ENCODE measurements around the gene PIP5K1B. TPM values are rescaled to one million over a fixed set of nuclear protein-coding genes. Genes with fewer than 3 reads are reported as not detected.

PIP5K1B gene
- total RNA-seq, 1 experiment from 2014 or later, result not detected

DNA sequence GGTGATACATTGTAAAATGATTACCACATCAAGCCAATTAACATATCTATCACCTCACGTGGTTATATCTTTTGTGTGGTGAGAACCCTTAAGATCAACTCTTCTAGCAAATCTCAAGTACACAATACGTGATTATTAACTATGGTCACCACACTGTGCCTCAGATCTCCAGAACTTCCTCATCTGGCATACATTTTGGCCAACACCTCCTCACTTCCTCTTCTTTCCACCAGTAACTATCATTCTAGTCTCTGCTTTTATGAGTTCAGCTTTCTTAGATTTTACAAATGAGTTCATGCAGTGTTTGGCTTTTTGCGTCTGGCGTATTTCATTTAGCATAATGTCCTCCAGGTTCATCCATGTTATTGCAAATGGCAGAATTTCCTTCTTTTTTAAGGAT lies 273.0 kb downstream of the PIP5K1B start:
- no peak overlapping the region for H3K4me3 ChIP-seq (ENCODE audit: low read depth, low read length, poor library complexity, severe bottlenecking)
- H3K4me1 ChIP-seq (ENCODE audit: insufficient read depth, low read length, poor library complexity, severe bottlenecking), result peaks cover 16% of the 10 kb centered on the region
- peaks cover 6% of the 10 kb centered on the region for H3K27me3 ChIP-seq (replicated peaks; ENCODE audit: insufficient read depth, low read depth, low read length, poor library complexity)
- H3K36me3 ChIP-seq (ENCODE audit: insufficient read depth, low read length, poor library complexity, severe bottlenecking), result no peaks in the 10 kb centered on the region
- no TSS peak for BruUV-seq (replicated peaks)
- no peak for DNase-seq (ENCODE audit: low spot score)
- POLR2A ChIA-PET (ENCODE audit: low non-redundant PET), result no interaction called here
- intact Hi-C loops (cut with micrococcal nuclease; ENCODE audit: unreplicated experiment), result no loop called here
- TF ChIP-seq CTCF (conservative IDR thresholded peaks at IDR 0.05; ENCODE audit: low read depth, low read length) (no peak), EZH2 (IDR thresholded peaks at IDR 0.05; ENCODE audit: borderline replicate concordance, low read depth, low read length, poor library complexity, severe bottlenecking) (no peak)
- H3K27ac ChIP-seq (ENCODE audit: low read depth, low read length, poor library complexity, severe bottlenecking), result no peak overlapping the region
- CTCF ChIA-PET, result no interaction called here
- H3K9me3 ChIP-seq (ENCODE audit: low read depth, low read length, poor library complexity, severe bottlenecking), result no peaks in the 10 kb centered on the region

GRCh38 chr9:68978501-68978900 lies 273.5 kb downstream of the PIP5K1B start:
- no peaks in the 10 kb centered on the region for H3K9me3 ChIP-seq (ENCODE audit: low read depth, low read length, poor library complexity, severe bottlenecking)
- peaks cover 6% of the 10 kb centered on the region for H3K27me3 ChIP-seq (replicated peaks; ENCODE audit: insufficient read depth, low read depth, low read length, poor library complexity)
- no peaks in the 10 kb centered on the region for H3K36me3 ChIP-seq (ENCODE audit: insufficient read depth, low read length, poor library complexity, severe bottlenecking)
- POLR2A ChIA-PET (ENCODE audit: low non-redundant PET), result no interaction called here
- peaks cover 16% of the 10 kb centered on the region for H3K4me1 ChIP-seq (ENCODE audit: insufficient read depth, low read length, poor library complexity, severe bottlenecking)
- TF ChIP-seq EZH2 (IDR thresholded peaks at IDR 0.05; ENCODE audit: borderline replicate concordance, low read depth, low read length, poor library complexity, severe bottlenecking) (no peak), CTCF (conservative IDR thresholded peaks at IDR 0.05; ENCODE audit: low read depth, low read length) (no peak)
- no peak overlapping the region for H3K27ac ChIP-seq (ENCODE audit: low read depth, low read length, poor library complexity, severe bottlenecking)
- DNase-seq (ENCODE audit: low spot score), result no peak
- H3K4me3 ChIP-seq (ENCODE audit: low read depth, low read length, poor library complexity, severe bottlenecking), result no peak overlapping the region
- CTCF ChIA-PET, result no interaction called here
- BruUV-seq (replicated peaks), result no TSS peak
- intact Hi-C loops (cut with micrococcal nuclease; ENCODE audit: unreplicated experiment), result no loop called here

DNA sequence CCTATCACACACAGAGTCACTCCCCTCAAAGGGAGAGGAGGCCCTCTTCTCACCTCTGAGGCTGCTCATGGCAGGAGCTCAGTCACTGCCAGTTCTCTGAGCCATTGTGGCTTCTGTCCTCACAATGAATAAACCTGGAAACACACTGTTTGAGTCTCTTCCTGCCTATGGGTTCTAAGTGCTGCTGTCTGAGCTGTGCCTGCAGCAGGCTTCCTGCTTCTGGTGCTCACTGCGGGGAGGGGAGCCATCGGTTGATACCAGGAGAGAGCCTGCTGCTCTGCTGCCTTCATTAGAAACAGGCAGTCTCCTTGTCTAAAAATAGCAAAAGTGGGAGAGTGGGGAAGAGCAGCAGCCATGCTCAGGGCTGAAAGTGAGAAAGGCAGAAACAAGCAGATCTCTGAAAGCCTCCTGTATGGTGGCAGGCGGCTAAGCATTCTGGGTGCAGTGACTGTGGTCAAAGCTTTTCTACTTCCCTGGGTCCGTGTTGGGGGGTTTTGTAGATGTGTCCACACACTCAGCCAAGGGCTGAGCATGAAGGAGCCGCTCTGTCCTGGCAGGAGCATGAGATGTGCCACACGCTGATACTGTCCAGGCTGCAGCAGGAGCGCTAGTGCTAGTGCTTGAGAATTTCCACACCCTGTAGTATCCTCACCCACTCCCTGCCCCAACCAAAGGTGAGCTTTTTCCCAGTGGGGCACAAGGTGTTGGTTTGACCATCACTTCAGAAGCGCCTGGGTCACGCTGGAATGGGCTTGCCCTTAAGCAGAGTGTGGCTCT lies 274.7 kb downstream of the PIP5K1B start:
- Histone ChIP-seq H3K4me3 (ENCODE audit: low read depth, low read length, poor library complexity, severe bottlenecking) (no peak overlapping the region), H3K9me3 (ENCODE audit: low read depth, low read length, poor library complexity, severe bottlenecking) (no peaks in the 10 kb centered on the region), H3K36me3 (ENCODE audit: insufficient read depth, low read length, poor library complexity, severe bottlenecking) (no peaks in the 10 kb centered on the region), H3K4me1 (ENCODE audit: insufficient read depth, low read length, poor library complexity, severe bottlenecking) (peaks cover 16% of the 10 kb centered on the region), H3K27ac (ENCODE audit: low read depth, low read length, poor library complexity, severe bottlenecking) (no peak overlapping the region), H3K27me3 (replicated peaks; ENCODE audit: insufficient read depth, low read depth, low read length, poor library complexity) (peaks cover 10% of the 10 kb centered on the region)
- DNase-seq (ENCODE audit: low spot score), result peak; percentile 9
- intact Hi-C loops (cut with micrococcal nuclease; ENCODE audit: unreplicated experiment), result no loop called here
- TF ChIP-seq EZH2 (IDR thresholded peaks at IDR 0.05; ENCODE audit: borderline replicate concordance, low read depth, low read length, poor library complexity, severe bottlenecking) (no peak), CTCF (conservative IDR thresholded peaks at IDR 0.05; ENCODE audit: low read depth, low read length) (no peak)
- no TSS peak for BruUV-seq (replicated peaks)
- ChIA-PET POLR2A (ENCODE audit: low non-redundant PET) (no interaction called here), CTCF (interaction anchor here (0.5 kb wide), 1 partner anchor 18 kb away, joined by 3 read pairs; no protein-coding TSS in a partner anchor)
